ENCODE results near the gene GNB1. TPM values are rescaled to one million over a fixed set of nuclear protein-coding genes. Genes with fewer than 3 reads are reported as not detected.
A peak's percentile ranks its signal among the peaks of the same experiment; 100 is the strongest.

The GNB1 gene
- total and polyA plus RNA-seq, 9 of the 15 experiments (the other 6 are each of a cell fraction or from before 2014, with no cell fraction given), result 34.3 to 388 (median 114) TPM

- TF ChIP-seq UBTF (IDR thresholded peaks at IDR 0.05; ENCODE audit: borderline replicate concordance in 1 of 2, low read depth in 2 of 2, low read length in 2 of 2), result no peak
- TF ChIP-seq ATF1 (CRISPR knock-in tag; IDR thresholded peaks at IDR 0.05), result no peak
- TF ChIP-seq ATF1 (tag; IDR thresholded peaks at IDR 0.05), result peak; percentile 45; the same call in 1 of the 2 replicates
- no peak for TF ChIP-seq ZNF639 (CRISPR knock-in tag; conservative IDR thresholded peaks at IDR 0.05 in 1 of 2, IDR thresholded peaks at IDR 0.05 in 1 of 2)
- no peak for TF ChIP-seq ADNP (tag; IDR thresholded peaks at IDR 0.05)
These were observed 108.3 kb downstream of the GNB1 start (continued) for GRCh38 chr1:1782399-1783221.
